Fibroblast of pulmonary artery (primary cell): ENCODE results near the gene DAB2.

ENCODE experiments used
- DNase-seq: peaks from one replicate; pipeline ENCODE4 v3.0.0-alpha.2; 2010; ENCODE audit warnings: low read depth
- H3K4me3 ChIP-seq: replicated peaks from 2 replicates; pipeline ENCODE4 v1.5.1; 2011; ENCODE audit warnings: low read depth, mild to moderate bottlenecking, control low read depth, low read length, moderate library complexity
- CTCF ChIP-seq: IDR thresholded peaks from 2 replicates; pipeline ENCODE4 v1.5.1; 2011; ENCODE audit warnings: mild to moderate bottlenecking, control low read depth, low read length, inconsistent platforms; ENCODE audit errors: missing control alignments

DAB2 gene

GRCh38 chr5:39356263-39356662, 68.5 kb downstream of the DAB2 start:
- DNase-seq: no peak
- H3K4me3 ChIP-seq: no peak overlapping the region
- TF ChIP-seq CTCF: no peak

- DNase-seq: peak; percentile 31
- no peak for TF ChIP-seq CTCF
- no peak overlapping the region for H3K4me3 ChIP-seq
Measured at GRCh38 chr5:39355324-39355723, 69.5 kb downstream of the DAB2 start.

GRCh38 chr5:39353717-39354399, 70.9 kb downstream of the DAB2 start:
- no peak overlapping the region for H3K4me3 ChIP-seq
- DNase-seq: peak; percentile 18
- no peak for TF ChIP-seq CTCF

GRCh38 chr5:39352951-39353350, 71.8 kb downstream of the DAB2 start:
- no peak overlapping the region for H3K4me3 ChIP-seq
- no peak for TF ChIP-seq CTCF
- no peak for DNase-seq

GRCh38 chr5:39352170-39352569, 72.6 kb downstream of the DAB2 start:
- no peak overlapping the region for H3K4me3 ChIP-seq
- no peak for DNase-seq
- no peak for TF ChIP-seq CTCF

- no peak for DNase-seq
- no peak for TF ChIP-seq CTCF
Measured at GRCh38 chr5:39349484-39349883, 75.3 kb downstream of the DAB2 start.

GRCh38 chr5:39342460-39342859, 82.3 kb downstream of the DAB2 start:
- no peak overlapping the region for H3K4me3 ChIP-seq
- no peak for DNase-seq
- no peak for TF ChIP-seq CTCF

More at GRCh38 chr5:39349484-39349883, 75.3 kb downstream of the DAB2 start:
- no peak overlapping the region for H3K4me3 ChIP-seq
